VCaP (cell line): ENCODE data around the gene SGSH.

Experiments used
- H3K27ac ChIP-seq: fragments of 450-650 bp; 2 replicates; pipeline ENCODE4 v1.5.1; 2017
- CTCF ChIP-seq: fragments of 450-650 bp; conservative IDR thresholded peaks from 2 replicates; pipeline ENCODE4 v1.5.1; 2017; ENCODE audit warnings: mild to moderate bottlenecking, moderate library complexity

The SGSH gene

GRCh38 chr17:80196652-80197051 is 23.5 kb downstream of the SGSH start:
- no peak for TF ChIP-seq CTCF
- H3K27ac ChIP-seq, result no peak overlapping the region

- peak; percentile 82 for TF ChIP-seq CTCF
These were observed 24.2 kb downstream of the SGSH start for GRCh38 chr17:80195671-80196529.

GRCh38 chr17:80195141-80195540 is 25.0 kb downstream of the SGSH start:
- H3K27ac ChIP-seq, result no peak overlapping the region
- TF ChIP-seq CTCF, result no peak

More at GRCh38 chr17:80195671-80196529, 24.2 kb downstream of the SGSH start:
- H3K27ac ChIP-seq, result no peak overlapping the region

GRCh38 chr17:80191865-80192661 is 28.1 kb downstream of the SGSH start:
- peak overlapping the region; percentile 83 for H3K27ac ChIP-seq
- no peak for TF ChIP-seq CTCF

- peak overlapping the region; percentile 83 for H3K27ac ChIP-seq
- 0 out of 2 replicates have a peak, but pooled peaks have one; percentile 7 for TF ChIP-seq CTCF
These were observed 28.9 kb downstream of the SGSH start for GRCh38 chr17:80191192-80191591.

- TF ChIP-seq CTCF, result no peak
- H3K27ac ChIP-seq, result peak overlapping the region; percentile 83
These were observed 29.4 kb downstream of the SGSH start for GRCh38 chr17:80190716-80191115.

GRCh38 chr17:80189611-80190010 is 30.5 kb downstream of the SGSH start:
- TF ChIP-seq CTCF, result no peak
- H3K27ac ChIP-seq, result no peak overlapping the region
